NT2/D1 (cell line): ENCODE data around the gene LTBP1.
"Not testable (repeated sequence)": the region's sequence is repeated elsewhere in the genome, so short reads cannot be mapped to it uniquely, and the experiment has no call there.

ENCODE experiments used
- YY1 ChIP-seq: IDR thresholded peaks from 2 replicates; pipeline ENCODE4 v1.6.1; 2011; ENCODE audit not compliant: insufficient read length, insufficient read depth
- ZNF274 ChIP-seq: IDR thresholded peaks from 2 replicates; pipeline ENCODE4 v1.6.1; 2011; ENCODE audit warnings: mild to moderate bottlenecking, low read depth, low read length

GRCh38 chr2:33057307-33058028 lies 110.7 kb downstream of the LTBP1 start:
- not testable (repeated sequence) for TF ChIP-seq ZNF274, YY1
